Measurements from ENCODE around the gene TYW5.

- TF ChIP-seq CTCF (IDR thresholded peaks at IDR 0.05), result no peak
- TF ChIP-seq POLR2A (IDR thresholded peaks at IDR 0.05), result no peak
These were observed 59.9 kb downstream of the TYW5 start for GRCh38 chr2:199895406-199895805.

Data from testis (tissue), 2 donors.